EH (cell line): ENCODE results near the gene MYO1B.

Experiments
- DNase-seq: peaks from one replicate; pipeline ENCODE4 v3.0.0-alpha.2; 2015; ENCODE audit warnings: low read depth

MYO1B gene

GRCh38 chr2:191298306-191298705, 53.1 kb downstream of the MYO1B start:
- peak; percentile 88 for DNase-seq

- peak; percentile 56 for DNase-seq
Observed at GRCh38 chr2:191299010-191299409, 53.8 kb downstream of the MYO1B start.

- DNase-seq, result peak; percentile 44
Observed at GRCh38 chr2:191299866-191300265, 54.7 kb downstream of the MYO1B start.

GRCh38 chr2:191301971-191302370, 56.8 kb downstream of the MYO1B start:
- no peak for DNase-seq

- DNase-seq, result peak; percentile 37
Observed at GRCh38 chr2:191302459-191303139, 57.4 kb downstream of the MYO1B start.

- no peak for DNase-seq
Observed at GRCh38 chr2:191303140-191304005, 58.2 kb downstream of the MYO1B start.

GRCh38 chr2:191304939-191305875, 60.0 kb downstream of the MYO1B start:
- peak; percentile 85 for DNase-seq

- no peak for DNase-seq
Observed at GRCh38 chr2:191308026-191308425, 62.8 kb downstream of the MYO1B start.

- no peak for DNase-seq
Observed at GRCh38 chr2:191311156-191311555, 66.0 kb downstream of the MYO1B start.

GRCh38 chr2:191311627-191312026, 66.4 kb downstream of the MYO1B start:
- DNase-seq, result peak; percentile 84

- DNase-seq, result no peak
Observed at GRCh38 chr2:191312163-191312562, 67.0 kb downstream of the MYO1B start.

- DNase-seq, result no peak
Observed at GRCh38 chr2:191312662-191313061, 67.5 kb downstream of the MYO1B start.

GRCh38 chr2:191314697-191315364, 69.6 kb downstream of the MYO1B start:
- no peak for DNase-seq

- no peak for DNase-seq
Observed at GRCh38 chr2:191315365-191315752, 70.2 kb downstream of the MYO1B start.

GRCh38 chr2:191316246-191316994, 71.2 kb downstream of the MYO1B start:
- DNase-seq, result peak; percentile 74

GRCh38 chr2:191318037-191318728, 73.0 kb downstream of the MYO1B start:
- peak; percentile 83 for DNase-seq

GRCh38 chr2:191318729-191319078, 73.5 kb downstream of the MYO1B start:
- peak; percentile 88 for DNase-seq

GRCh38 chr2:191319186-191319585, 74.0 kb downstream of the MYO1B start:
- DNase-seq, result peak; percentile 79

- peak; percentile 66 for DNase-seq
Observed at GRCh38 chr2:191320881-191321280, 75.7 kb downstream of the MYO1B start.
